Smooth muscle cell (in vitro differentiated cells): ENCODE results near the gene CDH16. TPM values are rescaled to one million over a fixed set of nuclear protein-coding genes. Genes with fewer than 3 reads are reported as not detected.

Experiments
- DNase-seq: peaks from one replicate; lab custom pipeline; 2025; ENCODE audit not compliant: unreplicated experiment; lab: John Stamatoyannopoulos, UW
- H2AFZ ChIP-seq: fragments of 200-600 bp; sonication (generic); 2 replicates; pipeline ENCODE4 v1.6.0; 2016; ENCODE audit warnings: antibody characterized with exemption, low read depth, mild to moderate bottlenecking
- H3F3A ChIP-seq: fragments of 200-600 bp; sonication (generic); 2 replicates; pipeline ENCODE4 v1.6.0; 2017; ENCODE audit warnings: antibody characterized with exemption, low read depth
- H3K27ac ChIP-seq: fragments of 200-600 bp; sonication (generic); 2 replicates; pipeline ENCODE4 v1.5.1; 2016; ENCODE audit warnings: low read depth, mild to moderate bottlenecking
- H3K27me3 ChIP-seq: fragments of 200-600 bp; sonication (generic); 2 replicates; pipeline ENCODE4 v1.6.1; 2016; ENCODE audit warnings: low read depth, mild to moderate bottlenecking
- H3K36me3 ChIP-seq: fragments of 200-600 bp; sonication (generic); 2 replicates; pipeline ENCODE4 v1.5.1; 2016; ENCODE audit warnings: low read depth
- H3K4me1 ChIP-seq: fragments of 200-600 bp; sonication (generic); 2 replicates; pipeline ENCODE4 v1.5.1; 2016; ENCODE audit warnings: low read depth
- H3K4me2 ChIP-seq: fragments of 200-600 bp; sonication (generic); 2 replicates; pipeline ENCODE4 v1.6.0; 2016; ENCODE audit warnings: mild to moderate bottlenecking
- H3K4me3 ChIP-seq: fragments of 200-600 bp; sonication (generic); 2 replicates; pipeline ENCODE4 v1.5.1; 2016; ENCODE audit warnings: mild to moderate bottlenecking
- H3K79me2 ChIP-seq: fragments of 200-600 bp; sonication (generic); 2 replicates; pipeline ENCODE4 v1.6.0; 2016; ENCODE audit warnings: low read depth, mild to moderate bottlenecking
- H3K9ac ChIP-seq: fragments of 200-600 bp; sonication (generic); 2 replicates; pipeline ENCODE4 v1.6.0; 2016; ENCODE audit warnings: low read depth
- H3K9me3 ChIP-seq: fragments of 200-600 bp; sonication (generic); replicated peaks from 2 replicates; pipeline ENCODE4 v1.5.1; 2016; ENCODE audit warnings: low read depth
- H4K20me1 ChIP-seq: fragments of 200-600 bp; sonication (generic); 2 replicates; pipeline ENCODE4 v1.6.0; 2016; ENCODE audit warnings: low read depth
- WGBS: methylation state at CpG from one replicate; pipeline ENCODE4 v1.1.7; 2016; ENCODE audit warnings: low lambda C conversion rate; 5-methylcytosine and 5-hydroxymethylcytosine counted together
- polyA plus RNA-seq: library from polyadenylated mRNA; unstranded; fragments of >200 nt; fragmentation: Nextera tagmentation; extraction: Ambion mirVana; gene quantifications from 2 replicates; pipeline ENCODE4 v1.2.1, GENCODE V29; 2016
- total RNA-seq: library from RNA; depleted of rRNA; stranded (reverse); fragments of >200 nt; gene quantifications from 2 replicates; pipeline ENCODE4 v1.2.3, GENCODE V29; 2014
- TF ChIP-seq, protein P1 (sequence below): fragments of 200-600 bp; sonication (generic); IDR thresholded peaks from 2 replicates; pipeline ENCODE4 v1.5.1; 2017; ENCODE audit warnings: borderline replicate concordance, mild to moderate bottlenecking, antibody characterized with exemption; ENCODE audit not compliant: insufficient read depth, poor library complexity, severe bottlenecking

CDH16 gene
- total and polyA plus RNA-seq, 2 experiments from 2014 or later: not detected

GRCh38 chr16:66925322-66925840 lies 6.7 kb upstream of the CDH16 start, which contains the start of gene RRAD:
TSS of gene RRAD (minus strand) at chr16:66925535. CDS start at chr16:66925179, 356 bp downstream.
- Histone ChIP-seq H3K27ac (peak within 1 kb of the TSS; percentile 86), H3F3A (peaks cover 4% of the 10 kb centered on the region), H3K79me2 (no peaks in the 10 kb centered on the region), H3K4me1 (peaks cover 6% of the 10 kb centered on the region), H2AFZ (no peak within 1 kb of the TSS), H3K27me3 (peaks cover 25% of the 10 kb centered on the region), H4K20me1 (no peaks in the 10 kb centered on the region), H3K4me2 (peak within 1 kb of the TSS; percentile 82), H3K9ac (peak within 1 kb of the TSS; percentile 82), H3K36me3 (no peaks in the 10 kb centered on the region), H3K9me3 (no peaks in the 10 kb centered on the region), H3K4me3 (peak within 1 kb of the TSS; percentile 47)
- TF ChIP-seq, protein P1, sequence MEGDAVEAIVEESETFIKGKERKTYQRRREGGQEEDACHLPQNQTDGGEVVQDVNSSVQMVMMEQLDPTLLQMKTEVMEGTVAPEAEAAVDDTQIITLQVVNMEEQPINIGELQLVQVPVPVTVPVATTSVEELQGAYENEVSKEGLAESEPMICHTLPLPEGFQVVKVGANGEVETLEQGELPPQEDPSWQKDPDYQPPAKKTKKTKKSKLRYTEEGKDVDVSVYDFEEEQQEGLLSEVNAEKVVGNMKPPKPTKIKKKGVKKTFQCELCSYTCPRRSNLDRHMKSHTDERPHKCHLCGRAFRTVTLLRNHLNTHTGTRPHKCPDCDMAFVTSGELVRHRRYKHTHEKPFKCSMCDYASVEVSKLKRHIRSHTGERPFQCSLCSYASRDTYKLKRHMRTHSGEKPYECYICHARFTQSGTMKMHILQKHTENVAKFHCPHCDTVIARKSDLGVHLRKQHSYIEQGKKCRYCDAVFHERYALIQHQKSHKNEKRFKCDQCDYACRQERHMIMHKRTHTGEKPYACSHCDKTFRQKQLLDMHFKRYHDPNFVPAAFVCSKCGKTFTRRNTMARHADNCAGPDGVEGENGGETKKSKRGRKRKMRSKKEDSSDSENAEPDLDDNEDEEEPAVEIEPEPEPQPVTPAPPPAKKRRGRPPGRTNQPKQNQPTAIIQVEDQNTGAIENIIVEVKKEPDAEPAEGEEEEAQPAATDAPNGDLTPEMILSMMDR: no peak
- peak; percentile 36 for DNase-seq
- WGBS: 14% methylated on average over 15 of the region's 42 CpGs

GRCh38 chr16:66924527-66925321 lies 6.0 kb upstream of the CDH16 start:
- no peaks in the 10 kb centered on the region for H3K36me3 ChIP-seq
- WGBS: 21% methylated on average over 30 of the region's 72 CpGs
- no peak overlapping the region for H3K9ac ChIP-seq
- no peaks in the 10 kb centered on the region for H3K9me3 ChIP-seq
- H3K4me3 ChIP-seq: peak overlapping the region; percentile 47
- no peak overlapping the region for H3K27ac ChIP-seq
- peaks cover 6% of the 10 kb centered on the region for H3K4me1 ChIP-seq
- TF ChIP-seq, protein P1: peak; percentile 38
- H3K27me3 ChIP-seq: peaks cover 25% of the 10 kb centered on the region
- peaks cover 4% of the 10 kb centered on the region for H3F3A ChIP-seq
- H3K4me2 ChIP-seq: peak overlapping the region; percentile 82
- H3K79me2 ChIP-seq: no peaks in the 10 kb centered on the region
- no peaks in the 10 kb centered on the region for H4K20me1 ChIP-seq
- H2AFZ ChIP-seq: no peak overlapping the region
- DNase-seq: no peak

DNA sequence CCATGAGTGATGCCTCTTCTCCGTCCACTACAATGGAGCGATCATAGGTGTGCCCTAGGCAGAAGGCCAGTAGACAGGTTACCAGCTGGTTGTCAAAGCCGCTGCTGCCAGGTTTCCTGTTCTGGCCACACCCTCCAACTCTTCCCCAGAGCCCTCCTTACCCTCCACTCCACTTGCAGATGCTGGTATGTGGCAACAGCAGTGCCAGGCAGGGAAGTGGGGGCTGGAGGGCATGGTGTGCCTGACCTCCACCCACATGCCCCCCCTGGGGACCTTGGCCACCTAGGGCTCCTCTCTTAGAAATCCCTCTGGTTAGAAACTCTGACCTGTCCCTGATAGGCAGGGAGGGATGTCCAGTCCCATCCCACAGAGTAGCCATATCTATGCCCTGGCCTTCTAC lies 5.2 kb upstream of the CDH16 start:
- Histone ChIP-seq H3K9ac (no peak overlapping the region), H3K27me3 (peaks cover 25% of the 10 kb centered on the region), H2AFZ (no peak overlapping the region), H3K79me2 (no peaks in the 10 kb centered on the region), H3K9me3 (no peaks in the 10 kb centered on the region), H3K4me3 (no peak overlapping the region), H3F3A (peaks cover 4% of the 10 kb centered on the region), H4K20me1 (no peaks in the 10 kb centered on the region), H3K36me3 (no peaks in the 10 kb centered on the region), H3K4me1 (peaks cover 6% of the 10 kb centered on the region), H3K27ac (no peak overlapping the region), H3K4me2 (no peak overlapping the region)
- DNase-seq: no peak
- 92% methylated on average over 3 of the region's 3 CpGs for WGBS
- TF ChIP-seq, protein P1: no peak
